GM23338 (cell line): ENCODE results near the gene TRIB2. TPM values are rescaled to one million over a fixed set of nuclear protein-coding genes. Genes with fewer than 3 reads are reported as not detected.

Source experiments
- ATAC-seq: fragments of 200-7000 bp; cut with Tn5 transposase; 3 replicates; pipeline ENCODE4 v1.9.1; 2020
- DNase-seq: peaks from one replicate; pipeline ENCODE4 v3.0.0-alpha.2; 2015; ENCODE audit warnings: low spot score
- H2AFZ ChIP-seq: fragments of 200-600 bp; sonication (generic); 2 replicates; pipeline ENCODE4 v1.8.0; 2016; ENCODE audit warnings: antibody characterized with exemption, mild to moderate bottlenecking, moderate library complexity
- H3F3A ChIP-seq: fragments of 200-600 bp; sonication (generic); replicated peaks from 2 replicates; pipeline ENCODE4 v1.8.0; 2017; ENCODE audit warnings: antibody characterized with exemption, mixed run types, low read depth
- H3K27ac ChIP-seq: fragments of 200-600 bp; sonication (generic); 2 replicates; pipeline ENCODE4 v1.6.1; 2016; ENCODE audit warnings: low read depth
- H3K27me3 ChIP-seq: fragments of 200-600 bp; sonication (generic); 2 replicates; pipeline ENCODE4 v1.8.0; 2016; ENCODE audit warnings: mild to moderate bottlenecking, mixed run types, moderate library complexity; ENCODE audit not compliant: insufficient read depth
- H3K36me3 ChIP-seq: fragments of 200-600 bp; sonication (generic); 2 replicates; pipeline ENCODE4 v1.8.0; 2016; ENCODE audit warnings: mild to moderate bottlenecking; ENCODE audit not compliant: insufficient read depth
- H3K4me1 ChIP-seq: fragments of 200-600 bp; sonication (generic); 2 replicates; pipeline ENCODE4 v1.8.0; 2016; ENCODE audit warnings: mild to moderate bottlenecking, moderate library complexity; ENCODE audit not compliant: insufficient read depth
- H3K4me2 ChIP-seq: fragments of 200-600 bp; sonication (generic); 2 replicates; pipeline ENCODE4 v1.7.1; 2017; ENCODE audit warnings: mixed run types
- H3K4me3 ChIP-seq: fragments of 200-600 bp; sonication (generic); 2 replicates; pipeline ENCODE4 v1.6.1; 2016; ENCODE audit warnings: mixed run types
- H3K79me2 ChIP-seq: fragments of 200-600 bp; sonication (generic); replicated peaks from 2 replicates; pipeline ENCODE4 v1.8.0; 2017; ENCODE audit warnings: mild to moderate bottlenecking; ENCODE audit not compliant: insufficient read depth
- H3K9me2 ChIP-seq: fragments of 200-600 bp; sonication (generic); 2 replicates; pipeline ENCODE4 v1.8.0; 2017; ENCODE audit not compliant: insufficient read depth
- H4K20me1 ChIP-seq: fragments of 200-600 bp; sonication (generic); replicated peaks from 2 replicates; pipeline ENCODE4 v1.8.0; 2017; ENCODE audit warnings: mild to moderate bottlenecking; ENCODE audit not compliant: insufficient read depth
- H3K27ac Mint-ChIP-seq: 2 replicates; pipeline ENCODE4 v1.8.0; 2020; ENCODE audit warnings: inconsistent platforms, mild to moderate bottlenecking, moderate library complexity, mixed read lengths
- H3K27me3 Mint-ChIP-seq: 3 replicates; pipeline ENCODE4 v1.8.0; 2022; ENCODE audit warnings: low read depth, mild to moderate bottlenecking, moderate library complexity, mixed read lengths, inconsistent platforms; ENCODE audit not compliant: insufficient read depth, poor library complexity
- H3K36me3 Mint-ChIP-seq: 3 replicates; pipeline ENCODE4 v1.8.0; 2021; ENCODE audit warnings: low read depth, mild to moderate bottlenecking, inconsistent platforms, moderate library complexity, mixed read lengths
- H3K4me1 Mint-ChIP-seq: 3 replicates; pipeline ENCODE4 v1.8.0; 2020; ENCODE audit warnings: mild to moderate bottlenecking, inconsistent platforms, mixed read lengths
- H3K4me3 Mint-ChIP-seq: 3 replicates; pipeline ENCODE4 v1.8.0; 2021; ENCODE audit warnings: moderate library complexity, mild to moderate bottlenecking, inconsistent platforms, mixed read lengths
- H3K9me3 Mint-ChIP-seq: 3 replicates; pipeline ENCODE4 v1.8.0; 2020; ENCODE audit warnings: moderate library complexity, mild to moderate bottlenecking, inconsistent platforms, mixed read lengths
- CTCF ChIP-seq, 2 experiments: fragments of 200-600 bp in 1 of 2; sonication (generic) in 1 of 2; conservative IDR thresholded peaks; 2 replicates each; pipeline versions ENCODE4 v1.5.1 to v1.6.1; 2016 to 2017; ENCODE audit warnings: antibody characterized with exemption in 2 of 2, low read depth in 2 of 2, mild to moderate bottlenecking in 2 of 2, moderate library complexity in 1 of 2
- EZH2 ChIP-seq: fragments of 200-600 bp; sonication (generic); IDR thresholded peaks from one replicate; pipeline ENCODE4 v1.8.0; 2017; ENCODE audit warnings: antibody characterized with exemption, mild to moderate bottlenecking, low read depth; ENCODE audit not compliant: unreplicated experiment
- EZH2phosphoT487 ChIP-seq: fragments of 200-600 bp; sonication (generic); IDR thresholded peaks from one replicate; pipeline ENCODE4 v1.8.1; 2018; ENCODE audit warnings: antibody characterized with exemption; ENCODE audit not compliant: unreplicated experiment
- REST ChIP-seq: IDR thresholded peaks from one replicate; pipeline ENCODE4 v1.6.1; 2018; ENCODE audit warnings: antibody characterized with exemption; ENCODE audit not compliant: unreplicated experiment
- STAT1 ChIP-seq: IDR thresholded peaks from one replicate; pipeline ENCODE4 v1.6.1; 2016; ENCODE audit warnings: antibody characterized with exemption; ENCODE audit not compliant: unreplicated experiment
- ZNF331 ChIP-seq: fragments of 250-450 bp; sonication (Bioruptor Pico); IDR thresholded peaks from 2 replicates; pipeline ENCODE4 v1.5.0; 2020; ENCODE audit warnings: low read depth, mild to moderate bottlenecking, moderate library complexity
- polyA plus RNA-seq: library from polyadenylated mRNA; unstranded; fragments of >200 nt; fragmentation: Nextera tagmentation; extraction: Ambion mirVana; gene quantifications from 2 replicates; pipeline ENCODE4 v1.2.1, GENCODE V29; 2016
- total RNA-seq: library from RNA; depleted of rRNA; stranded (reverse); fragments of >200 nt; shearing (Covaris generic); gene quantifications from 2 replicates; pipeline ENCODE4 v1.2.3, GENCODE V29; 2014
- TF ChIP-seq, protein P1 (sequence below): IDR thresholded peaks from 2 replicates; pipeline ENCODE4 v1.6.1; 2016; ENCODE audit warnings: antibody characterized with exemption

The TRIB2 gene
- total and polyA plus RNA-seq, 2 experiments from 2014 or later: 40.3 to 109 TPM

DNA sequence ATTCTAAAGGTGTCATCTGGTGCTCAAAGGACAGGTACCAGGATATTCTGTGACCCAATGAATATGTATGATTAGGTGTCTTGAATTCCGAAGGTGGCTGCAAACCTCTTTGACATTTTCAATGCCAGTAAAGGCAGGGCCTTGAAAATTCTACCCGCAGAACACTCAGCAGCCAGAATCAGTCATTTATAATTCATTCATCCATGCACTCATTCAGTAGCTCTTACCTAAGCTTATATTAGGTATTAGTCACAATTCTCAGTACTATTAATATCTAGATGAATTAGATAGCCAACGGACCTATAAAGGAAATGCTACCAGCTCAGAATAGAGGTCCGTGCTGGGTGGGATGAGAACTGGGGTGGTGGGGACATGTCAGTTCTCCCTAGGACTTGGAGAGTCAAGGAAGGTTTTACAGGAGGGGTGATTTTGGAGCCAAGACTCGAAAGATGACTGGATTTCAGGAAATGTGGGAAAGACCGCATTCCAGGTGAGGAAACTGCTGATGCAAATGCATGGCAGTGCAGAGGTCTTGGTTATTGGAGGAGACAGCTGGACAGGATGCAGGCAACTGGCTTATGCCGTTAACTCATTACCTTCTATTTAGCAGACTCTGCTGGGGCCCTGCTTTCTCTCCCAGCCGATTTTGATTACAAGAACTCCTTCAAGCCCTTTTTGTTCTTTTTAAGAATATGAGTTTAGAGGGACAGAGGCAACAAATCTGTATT, 7.2 kb downstream of the TRIB2 start:
- H3K79me2 ChIP-seq: peaks cover 96% of the 10 kb centered on the region
- peaks cover 31% of the 10 kb centered on the region for H3K36me3 ChIP-seq
- H3F3A ChIP-seq: no peaks in the 10 kb centered on the region
- Mint-ChIP-seq H3K4me3 (no peak overlapping the region), H3K36me3 (peaks cover 69% of the 10 kb centered on the region), H3K27me3 (peaks cover 1% of the 10 kb centered on the region), H3K4me1 (peaks cover 47% of the 10 kb centered on the region), H3K27ac (no peak overlapping the region), H3K9me3 (no peaks in the 10 kb centered on the region)
- H3K4me3 ChIP-seq: no peak overlapping the region
- DNase-seq (no peak), ATAC-seq (no peak)
- peaks cover 34% of the 10 kb centered on the region for H3K4me1 ChIP-seq
- peaks cover 43% of the 10 kb centered on the region for H4K20me1 ChIP-seq
- H3K4me2 ChIP-seq: no peak overlapping the region
- no peak for TF ChIP-seq REST
- no peak for TF ChIP-seq CTCF (conservative IDR thresholded peaks at IDR 0.05; ENCODE audit: low read depth in 2 of 2)
- no peak for TF ChIP-seq EZH2
- TF ChIP-seq ZNF331: no peak
- TF ChIP-seq, protein P1, sequence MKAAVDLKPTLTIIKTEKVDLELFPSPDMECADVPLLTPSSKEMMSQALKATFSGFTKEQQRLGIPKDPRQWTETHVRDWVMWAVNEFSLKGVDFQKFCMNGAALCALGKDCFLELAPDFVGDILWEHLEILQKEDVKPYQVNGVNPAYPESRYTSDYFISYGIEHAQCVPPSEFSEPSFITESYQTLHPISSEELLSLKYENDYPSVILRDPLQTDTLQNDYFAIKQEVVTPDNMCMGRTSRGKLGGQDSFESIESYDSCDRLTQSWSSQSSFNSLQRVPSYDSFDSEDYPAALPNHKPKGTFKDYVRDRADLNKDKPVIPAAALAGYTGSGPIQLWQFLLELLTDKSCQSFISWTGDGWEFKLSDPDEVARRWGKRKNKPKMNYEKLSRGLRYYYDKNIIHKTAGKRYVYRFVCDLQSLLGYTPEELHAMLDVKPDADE: no peak
- TF ChIP-seq STAT1: no peak
- no peak for TF ChIP-seq EZH2phosphoT487
- peaks cover 11% of the 10 kb centered on the region; the same call in 1 of the 2 replicates for H3K27me3 ChIP-seq
- no peaks in the 10 kb centered on the region for H3K9me2 ChIP-seq
- no peak overlapping the region for H3K27ac ChIP-seq
- no peak overlapping the region for H2AFZ ChIP-seq
